Fibroblast of lung (primary cell): ENCODE results near the gene CSN1S1. TPM values are rescaled to one million over a fixed set of nuclear protein-coding genes. Genes with fewer than 3 reads are reported as not detected.

Experiments
- DNase-seq, 2 donors: peaks; one replicate each; pipeline versions ENCODE4 v3.0.0 to v3.0.0-alpha.2; 2010; ENCODE audit warnings: low read depth in 2 of 2
- H2AFZ ChIP-seq: 2 replicates; pipeline ENCODE4 v1.5.1; 2012; ENCODE audit warnings: low read length, control low read depth, inconsistent platforms
- H3K27ac ChIP-seq: 2 replicates; pipeline ENCODE4 v1.5.1; 2011; ENCODE audit warnings: low read length, control low read depth; ENCODE audit not compliant: insufficient read depth
- H3K27me3 ChIP-seq: 2 replicates; pipeline ENCODE4 v1.5.1; 2011; ENCODE audit warnings: mild to moderate bottlenecking, low read length; ENCODE audit not compliant: control insufficient read depth, insufficient read depth
- H3K36me3 ChIP-seq: 2 replicates; pipeline ENCODE4 v1.5.1; 2011; ENCODE audit warnings: low read length; ENCODE audit not compliant: control insufficient read depth, insufficient read depth
- H3K4me1 ChIP-seq: 2 replicates; pipeline ENCODE4 v1.5.1; 2011; ENCODE audit warnings: low read length; ENCODE audit not compliant: control insufficient read depth, insufficient read depth; ENCODE audit errors: extremely low read depth
- H3K4me2 ChIP-seq: 2 replicates; pipeline ENCODE4 v1.5.1; 2011; ENCODE audit warnings: low read length, control low read depth; ENCODE audit not compliant: insufficient read depth; ENCODE audit errors: extremely low read depth
- H3K4me3 ChIP-seq, 4 experiments: fragments of 200-600 bp in 1 of 4; sonication (generic) in 1 of 4; replicated peaks in 1 of 4; 2 replicates each; pipeline ENCODE4 v1.5.1; 2011 to 2016; ENCODE audit warnings: low read length in 4 of 4, low read depth in 3 of 4, mild to moderate bottlenecking in 3 of 4, control low read depth in 2 of 4, inconsistent platforms in 1 of 4, mixed read lengths in 1 of 4; ENCODE audit not compliant: insufficient read depth in 1 of 4; ENCODE audit errors: control extremely low read depth in 1 of 4
- H3K79me2 ChIP-seq: 2 replicates; pipeline ENCODE4 v1.5.1; 2012; ENCODE audit warnings: mild to moderate bottlenecking, low read length, inconsistent platforms; ENCODE audit not compliant: control insufficient read depth, insufficient read depth
- H3K9ac ChIP-seq: 2 replicates; pipeline ENCODE4 v1.5.1; 2011; ENCODE audit warnings: mild to moderate bottlenecking, low read length, control low read depth; ENCODE audit not compliant: insufficient read depth
- H3K9me3 ChIP-seq: 2 replicates; pipeline ENCODE4 v1.5.1; 2012; ENCODE audit warnings: low read depth, low read length; ENCODE audit not compliant: control insufficient read depth, insufficient read depth
- H4K20me1 ChIP-seq: 2 replicates; pipeline ENCODE4 v1.5.1; 2011; ENCODE audit warnings: low read length; ENCODE audit not compliant: control insufficient read depth, insufficient read depth; ENCODE audit errors: extremely low read depth
- CTCF ChIP-seq, 2 donors: IDR thresholded peaks in 1 of 2; conservative IDR thresholded peaks in 1 of 2; 1 replicate in 1 of 2; 2 replicates in 1 of 2; pipeline ENCODE4 v1.5.1; 2011 to 2012; ENCODE audit warnings: low read length in 2 of 2, control low read depth in 1 of 2, inconsistent platforms in 1 of 2, low read depth in 1 of 2, mild to moderate bottlenecking in 1 of 2
- EZH2 ChIP-seq: IDR thresholded peaks from 2 replicates; pipeline ENCODE4 v1.5.1; 2012; ENCODE audit warnings: low read length, control low read depth, mild to moderate bottlenecking; ENCODE audit errors: missing control alignments
- polyA plus RNA-seq, 2 donors: library from polyadenylated mRNA; depleted of rRNA in 1 of 2; stranded (reverse) in 1 of 2; unstranded in 1 of 2; fragments of >200 nt; gene quantifications; 2 replicates each; pipeline ENCODE4 v1.2.1, GENCODE V29; 2011 to 2012; ENCODE audit warnings: missing spikeins in 1 of 2
- total RNA-seq: library from RNA; depleted of rRNA; stranded (reverse); fragments of >200 nt; gene quantifications from 2 replicates; pipeline ENCODE4 v1.2.1, GENCODE V29; 2014

The CSN1S1 gene
- total and polyA plus RNA-seq, 2 donors (not counting 1 experiment from before 2014, with no cell fraction given) = not detected

GRCh38 chr4:69888336-69888735, 42.5 kb upstream of the CSN1S1 start:
- TF ChIP-seq CTCF (conservative IDR thresholded peaks at IDR 0.05 in 1 of 2, IDR thresholded peaks at IDR 0.05 in 1 of 2; ENCODE audit: low read depth in 1 of 2, low read length in 2 of 2) = no peak
- TF ChIP-seq EZH2 = no peak
- H3K4me2 ChIP-seq = no peak overlapping the region
- DNase-seq = peak; percentile 11 to 37

GRCh38 chr4:69894186-69894585, 36.7 kb upstream of the CSN1S1 start:
- no peaks in the 10 kb centered on the region for H4K20me1 ChIP-seq
- no peaks in the 10 kb centered on the region for H3K36me3 ChIP-seq
- no peaks in the 10 kb centered on the region for H3K9me3 ChIP-seq
- no peak overlapping the region for H3K27ac ChIP-seq
- no peak overlapping the region for H2AFZ ChIP-seq
- H3K4me2 ChIP-seq = no peak overlapping the region
- H3K27me3 ChIP-seq = no peaks in the 10 kb centered on the region
- TF ChIP-seq CTCF (conservative IDR thresholded peaks at IDR 0.05 in 1 of 2, IDR thresholded peaks at IDR 0.05 in 1 of 2; ENCODE audit: low read depth in 1 of 2, low read length in 2 of 2) (no peak), EZH2 (no peak)
- no peak overlapping the region for H3K9ac ChIP-seq
- no peaks in the 10 kb centered on the region for H3K4me1 ChIP-seq
- H3K79me2 ChIP-seq = no peaks in the 10 kb centered on the region
- DNase-seq = no peak
- H3K4me3 ChIP-seq = no peak overlapping the region

More at GRCh38 chr4:69888336-69888735, 42.5 kb upstream of the CSN1S1 start:
- Histone ChIP-seq H4K20me1 (no peaks in the 10 kb centered on the region), H3K27ac (no peak overlapping the region), H3K79me2 (no peaks in the 10 kb centered on the region), H3K27me3 (no peaks in the 10 kb centered on the region), H3K4me1 (no peaks in the 10 kb centered on the region), H3K9ac (no peak overlapping the region), H3K4me3 (no peak overlapping the region), H3K9me3 (no peaks in the 10 kb centered on the region), H2AFZ (no peak overlapping the region), H3K36me3 (no peaks in the 10 kb centered on the region)

- Histone ChIP-seq H4K20me1 (no peaks in the 10 kb centered on the region), H3K79me2 (no peaks in the 10 kb centered on the region), H3K4me1 (no peaks in the 10 kb centered on the region), H3K9ac (no peak overlapping the region), H2AFZ (no peak overlapping the region), H3K9me3 (no peaks in the 10 kb centered on the region), H3K27ac (no peak overlapping the region), H3K4me2 (no peak overlapping the region), H3K27me3 (no peaks in the 10 kb centered on the region), H3K36me3 (no peaks in the 10 kb centered on the region), H3K4me3 (no peak overlapping the region)
- DNase-seq = no peak
- no peak for TF ChIP-seq EZH2
- no peak for TF ChIP-seq CTCF (conservative IDR thresholded peaks at IDR 0.05 in 1 of 2, IDR thresholded peaks at IDR 0.05 in 1 of 2; ENCODE audit: low read depth in 1 of 2, low read length in 2 of 2)
Observed at GRCh38 chr4:69894721-69895120, 36.1 kb upstream of the CSN1S1 start.
